Measurements from ENCODE around the gene RARB.

The RARB gene

GRCh38 chr3:25447285-25447684 is 19.2 kb downstream of the RARB start:
- no peak for DNase-seq (ENCODE audit: low read depth in 2 of 3, low spot score in 1 of 3)

- DNase-seq (ENCODE audit: low read depth in 2 of 3, low spot score in 1 of 3): no peak
These were observed 19.9 kb downstream of the RARB start for GRCh38 chr3:25447925-25448324.

GRCh38 chr3:25448750-25449692 is 21.0 kb downstream of the RARB start:
- DNase-seq (ENCODE audit: low read depth in 2 of 3, low spot score in 1 of 3): no peak

GRCh38 chr3:25449857-25450256 is 21.8 kb downstream of the RARB start:
- no peak for DNase-seq (ENCODE audit: low read depth in 2 of 3, low spot score in 1 of 3)

- no peak for DNase-seq (ENCODE audit: low read depth in 2 of 3, low spot score in 1 of 3)
These were observed 24.1 kb downstream of the RARB start for GRCh38 chr3:25452192-25452591.

GRCh38 chr3:25452740-25453139 is 24.7 kb downstream of the RARB start:
- no peak for DNase-seq (ENCODE audit: low read depth in 2 of 3, low spot score in 1 of 3)

- DNase-seq (ENCODE audit: low read depth in 2 of 3, low spot score in 1 of 3): no peak
These were observed 25.5 kb downstream of the RARB start for GRCh38 chr3:25453619-25454004.

GRCh38 chr3:25454005-25454927 is 26.2 kb downstream of the RARB start:
- DNase-seq (ENCODE audit: low read depth in 2 of 3, low spot score in 1 of 3): no peak

- DNase-seq (ENCODE audit: low read depth in 2 of 3, low spot score in 1 of 3): no peak
These were observed 27.5 kb downstream of the RARB start for GRCh38 chr3:25455441-25456132.

- no peak for DNase-seq (ENCODE audit: low read depth in 2 of 3, low spot score in 1 of 3)
These were observed 28.9 kb downstream of the RARB start for GRCh38 chr3:25456723-25457670.

- DNase-seq (ENCODE audit: low read depth in 2 of 3, low spot score in 1 of 3): no peak
These were observed 29.8 kb downstream of the RARB start for GRCh38 chr3:25457671-25458419.

- DNase-seq (ENCODE audit: low read depth in 2 of 3, low spot score in 1 of 3): no peak
These were observed 30.4 kb downstream of the RARB start for GRCh38 chr3:25458420-25458814.

- DNase-seq (ENCODE audit: low read depth in 2 of 3, low spot score in 1 of 3): no peak
These were observed 32.7 kb downstream of the RARB start for GRCh38 chr3:25460751-25461150.

GRCh38 chr3:25461946-25462345 is 33.9 kb downstream of the RARB start:
- no peak for DNase-seq (ENCODE audit: low read depth in 2 of 3, low spot score in 1 of 3)

GRCh38 chr3:25462495-25462894 is 34.4 kb downstream of the RARB start:
- DNase-seq (ENCODE audit: low read depth in 2 of 3, low spot score in 1 of 3): no peak

GRCh38 chr3:25463836-25464418 is 35.9 kb downstream of the RARB start:
- no peak for DNase-seq (ENCODE audit: low read depth in 2 of 3, low spot score in 1 of 3)

- no peak for DNase-seq (ENCODE audit: low read depth in 2 of 3, low spot score in 1 of 3)
These were observed 37.3 kb downstream of the RARB start for GRCh38 chr3:25465266-25465860.

- no peak for DNase-seq (ENCODE audit: low read depth in 2 of 3, low spot score in 1 of 3)
These were observed 40.8 kb downstream of the RARB start for GRCh38 chr3:25468866-25469319.

- no peak for DNase-seq (ENCODE audit: low read depth in 2 of 3, low spot score in 1 of 3)
These were observed 41.5 kb downstream of the RARB start for GRCh38 chr3:25469558-25469957.

Data from stimulated activated CD4-positive, alpha-beta T cell treated with anti-CD3 and anti-CD28 coated beads, Interleukin-12 subunit alpha, Interleukin-12 subunit beta, amount 100 ng/mL, for 48 hours (primary cell).